ENCODE measurements around the gene FAM151A. TPM values are rescaled to one million over a fixed set of nuclear protein-coding genes. Genes with fewer than 3 reads are reported as not detected.

Gene FAM151A
- polyA plus RNA-seq, 3 donors, result not detected

- Histone ChIP-seq H2AFZ (ENCODE audit: insufficient read depth, low read depth, low read length, poor library complexity, severe bottlenecking) (no peak overlapping the region), H3K4me1 (ENCODE audit: control insufficient read depth in 1 of 2, insufficient read depth in 2 of 2, low read length in 2 of 2) (no peaks in the 10 kb centered on the region), H3K9ac (ENCODE audit: insufficient read depth, low read length, poor library complexity, severe bottlenecking) (no peak overlapping the region), H4K20me1 (ENCODE audit: insufficient read depth, low read length) (no peaks in the 10 kb centered on the region), H3K36me3 (replicated peaks in 1 of 2; ENCODE audit: control insufficient read depth in 1 of 2, insufficient read depth in 2 of 2, low read length in 2 of 2) (peaks cover 0 to 2% of the 10 kb centered on the region in 2 donors), H3K79me2 (ENCODE audit: insufficient read depth, low read length) (no peaks in the 10 kb centered on the region), H3K4me2 (replicated peaks; ENCODE audit: extremely low read depth, low read length, poor library complexity, severe bottlenecking) (no peak overlapping the region), H3K4me3 (replicated peaks in 1 of 3; ENCODE audit: low read depth in 2 of 3, low read length in 3 of 3) (no peak overlapping the region), H3K27ac (ENCODE audit: low read depth in 1 of 2, low read length in 2 of 2) (no peak overlapping the region), H3K27me3 (ENCODE audit: control insufficient read depth in 2 of 2, insufficient read depth in 2 of 2, low read length in 2 of 2) (no peaks in the 10 kb centered on the region), H3K9me3 (replicated peaks in 1 of 2; ENCODE audit: control insufficient read depth in 1 of 2, insufficient read depth in 1 of 2, low read length in 2 of 2) (no peaks in the 10 kb centered on the region)
- no peak for DNase-seq
- 89% methylated on average over 9 of the region's 9 CpGs for WGBS (ENCODE audit: insufficient coverage)
- Mint-ChIP-seq H3K4me3 (no peak overlapping the region), H3K36me3 (peaks cover 3 to 20% of the 10 kb centered on the region in 2 donors), H3K27me3 (ENCODE audit: low read depth in 3 of 3) (no peaks in the 10 kb centered on the region), H3K27ac (peak overlapping the region in 2 of 7 donors; percentile 5 to 70), H3K4me1 (peaks cover 2% of the 10 kb centered on the region), H3K9me3 (no peaks in the 10 kb centered on the region)
- intact Hi-C loops (cut with micrococcal nuclease), result no loop called here
- TF ChIP-seq, protein P1, sequence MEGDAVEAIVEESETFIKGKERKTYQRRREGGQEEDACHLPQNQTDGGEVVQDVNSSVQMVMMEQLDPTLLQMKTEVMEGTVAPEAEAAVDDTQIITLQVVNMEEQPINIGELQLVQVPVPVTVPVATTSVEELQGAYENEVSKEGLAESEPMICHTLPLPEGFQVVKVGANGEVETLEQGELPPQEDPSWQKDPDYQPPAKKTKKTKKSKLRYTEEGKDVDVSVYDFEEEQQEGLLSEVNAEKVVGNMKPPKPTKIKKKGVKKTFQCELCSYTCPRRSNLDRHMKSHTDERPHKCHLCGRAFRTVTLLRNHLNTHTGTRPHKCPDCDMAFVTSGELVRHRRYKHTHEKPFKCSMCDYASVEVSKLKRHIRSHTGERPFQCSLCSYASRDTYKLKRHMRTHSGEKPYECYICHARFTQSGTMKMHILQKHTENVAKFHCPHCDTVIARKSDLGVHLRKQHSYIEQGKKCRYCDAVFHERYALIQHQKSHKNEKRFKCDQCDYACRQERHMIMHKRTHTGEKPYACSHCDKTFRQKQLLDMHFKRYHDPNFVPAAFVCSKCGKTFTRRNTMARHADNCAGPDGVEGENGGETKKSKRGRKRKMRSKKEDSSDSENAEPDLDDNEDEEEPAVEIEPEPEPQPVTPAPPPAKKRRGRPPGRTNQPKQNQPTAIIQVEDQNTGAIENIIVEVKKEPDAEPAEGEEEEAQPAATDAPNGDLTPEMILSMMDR (IDR thresholded peaks at IDR 0.05), result no peak
Observed at GRCh38 chr1:54608566-54609230, 14.6 kb downstream of the FAM151A start.

- H3K4me2 ChIP-seq (replicated peaks; ENCODE audit: extremely low read depth, low read length, poor library complexity, severe bottlenecking), result no peak overlapping the region
- WGBS (ENCODE audit: insufficient coverage), result 98% methylated on average over 13 of the region's 19 CpGs
- peaks cover 3 to 20% of the 10 kb centered on the region in 2 donors for H3K36me3 Mint-ChIP-seq
- DNase-seq, result no peak
- no peaks in the 10 kb centered on the region for H3K4me1 ChIP-seq (ENCODE audit: control insufficient read depth in 1 of 2, insufficient read depth in 2 of 2, low read length in 2 of 2)
- H3K4me3 ChIP-seq (replicated peaks in 1 of 3; ENCODE audit: low read depth in 2 of 3, low read length in 3 of 3), result no peak overlapping the region
- H3K36me3 ChIP-seq (replicated peaks in 1 of 2; ENCODE audit: control insufficient read depth in 1 of 2, insufficient read depth in 2 of 2, low read length in 2 of 2), result peaks cover 0 to 2% of the 10 kb centered on the region in 2 donors
- H3K9ac ChIP-seq (ENCODE audit: insufficient read depth, low read length, poor library complexity, severe bottlenecking), result no peak overlapping the region
- peaks cover 2% of the 10 kb centered on the region for H3K4me1 Mint-ChIP-seq
- H2AFZ ChIP-seq (ENCODE audit: insufficient read depth, low read depth, low read length, poor library complexity, severe bottlenecking), result no peak overlapping the region
- no peaks in the 10 kb centered on the region for H3K79me2 ChIP-seq (ENCODE audit: insufficient read depth, low read length)
- H3K4me3 Mint-ChIP-seq, result no peak overlapping the region
- no peaks in the 10 kb centered on the region for H3K27me3 Mint-ChIP-seq (ENCODE audit: low read depth in 3 of 3)
- no peaks in the 10 kb centered on the region for H3K9me3 ChIP-seq (replicated peaks in 1 of 2; ENCODE audit: control insufficient read depth in 1 of 2, insufficient read depth in 1 of 2, low read length in 2 of 2)
- H4K20me1 ChIP-seq (ENCODE audit: insufficient read depth, low read length), result no peaks in the 10 kb centered on the region
- H3K27ac ChIP-seq (ENCODE audit: low read depth in 1 of 2, low read length in 2 of 2), result no peak overlapping the region
- H3K9me3 Mint-ChIP-seq, result no peaks in the 10 kb centered on the region
- intact Hi-C loops (cut with micrococcal nuclease), result no loop called here
- TF ChIP-seq, protein P1 (IDR thresholded peaks at IDR 0.05), result no peak
- peak overlapping the region in 1 of 7 donors; percentile 79 for H3K27ac Mint-ChIP-seq
- H3K27me3 ChIP-seq (ENCODE audit: control insufficient read depth in 2 of 2, insufficient read depth in 2 of 2, low read length in 2 of 2), result no peaks in the 10 kb centered on the region
Observed at GRCh38 chr1:54607821-54608565, 15.3 kb downstream of the FAM151A start.
